Measurements from ENCODE around the gene ZNF566.

- TF ChIP-seq CTCF (IDR thresholded peaks at IDR 0.05) (no peak), EP300 (IDR thresholded peaks at IDR 0.05) (no peak), POLR2AphosphoS5 (IDR thresholded peaks at IDR 0.05) (no peak)
These were observed 35.3 kb upstream of the ZNF566 start for GRCh38 chr19:36524617-36525016.
